GM12872 (cell line): Measurements from ENCODE around the gene NCAM2.

Source experiments
- TF ChIP-seq, protein P1 (sequence below): IDR thresholded peaks from 3 replicates; pipeline ENCODE4 v1.5.1; 2011; ENCODE audit warnings: low read depth, mild to moderate bottlenecking, low read length, moderate library complexity; ENCODE audit not compliant: insufficient read depth

The NCAM2 gene

DNA sequence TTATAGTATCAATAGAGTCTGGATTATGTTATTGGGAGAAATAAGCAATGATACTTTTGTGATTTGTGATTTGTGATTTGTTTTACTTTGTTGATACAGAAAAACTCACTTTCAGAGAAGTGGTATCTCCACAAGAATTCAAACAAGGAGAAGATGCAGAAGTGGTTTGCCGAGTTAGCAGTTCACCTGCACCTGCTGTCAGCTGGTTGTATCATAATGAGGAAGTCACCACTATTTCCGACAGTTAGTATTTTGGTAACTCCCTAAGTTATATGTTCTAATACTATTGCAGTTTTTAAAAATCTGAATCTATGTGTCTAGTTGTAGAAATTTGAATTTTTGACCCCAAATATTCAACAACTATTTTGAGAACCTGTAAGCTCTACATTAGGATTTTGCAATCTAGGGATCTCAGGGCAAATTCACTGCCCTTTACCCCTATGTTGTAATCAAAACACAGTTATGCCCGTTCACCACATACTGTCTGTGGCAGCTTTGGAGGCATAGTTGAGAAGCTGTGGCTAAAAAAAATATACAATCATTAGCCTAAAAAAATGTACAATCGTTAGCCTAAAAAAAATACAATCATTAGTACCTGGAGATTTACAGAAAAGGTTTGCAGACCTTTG lies 288.1 kb downstream of the NCAM2 start:
- TF ChIP-seq, protein P1, sequence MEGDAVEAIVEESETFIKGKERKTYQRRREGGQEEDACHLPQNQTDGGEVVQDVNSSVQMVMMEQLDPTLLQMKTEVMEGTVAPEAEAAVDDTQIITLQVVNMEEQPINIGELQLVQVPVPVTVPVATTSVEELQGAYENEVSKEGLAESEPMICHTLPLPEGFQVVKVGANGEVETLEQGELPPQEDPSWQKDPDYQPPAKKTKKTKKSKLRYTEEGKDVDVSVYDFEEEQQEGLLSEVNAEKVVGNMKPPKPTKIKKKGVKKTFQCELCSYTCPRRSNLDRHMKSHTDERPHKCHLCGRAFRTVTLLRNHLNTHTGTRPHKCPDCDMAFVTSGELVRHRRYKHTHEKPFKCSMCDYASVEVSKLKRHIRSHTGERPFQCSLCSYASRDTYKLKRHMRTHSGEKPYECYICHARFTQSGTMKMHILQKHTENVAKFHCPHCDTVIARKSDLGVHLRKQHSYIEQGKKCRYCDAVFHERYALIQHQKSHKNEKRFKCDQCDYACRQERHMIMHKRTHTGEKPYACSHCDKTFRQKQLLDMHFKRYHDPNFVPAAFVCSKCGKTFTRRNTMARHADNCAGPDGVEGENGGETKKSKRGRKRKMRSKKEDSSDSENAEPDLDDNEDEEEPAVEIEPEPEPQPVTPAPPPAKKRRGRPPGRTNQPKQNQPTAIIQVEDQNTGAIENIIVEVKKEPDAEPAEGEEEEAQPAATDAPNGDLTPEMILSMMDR = no peak

DNA sequence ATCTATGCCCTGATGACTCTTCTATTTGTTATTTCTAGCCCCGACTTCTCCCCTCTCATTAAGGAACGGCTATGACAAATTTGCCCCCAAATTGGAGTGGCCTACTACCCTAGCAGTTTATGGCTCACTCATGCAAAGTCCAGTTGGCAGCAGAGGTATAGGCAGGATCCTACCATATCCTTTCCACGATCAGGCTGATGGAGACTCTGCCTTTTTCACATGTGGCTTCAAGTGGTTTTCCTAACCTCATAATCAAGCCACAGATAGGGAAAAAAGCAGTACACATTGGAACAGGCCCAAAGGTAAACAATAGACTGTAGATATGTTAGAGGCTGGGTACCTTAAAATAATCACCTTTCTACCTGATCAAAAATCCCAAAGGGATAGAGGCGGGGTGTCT lies 292.5 kb downstream of the NCAM2 start:
- TF ChIP-seq, protein P1 = no peak

DNA sequence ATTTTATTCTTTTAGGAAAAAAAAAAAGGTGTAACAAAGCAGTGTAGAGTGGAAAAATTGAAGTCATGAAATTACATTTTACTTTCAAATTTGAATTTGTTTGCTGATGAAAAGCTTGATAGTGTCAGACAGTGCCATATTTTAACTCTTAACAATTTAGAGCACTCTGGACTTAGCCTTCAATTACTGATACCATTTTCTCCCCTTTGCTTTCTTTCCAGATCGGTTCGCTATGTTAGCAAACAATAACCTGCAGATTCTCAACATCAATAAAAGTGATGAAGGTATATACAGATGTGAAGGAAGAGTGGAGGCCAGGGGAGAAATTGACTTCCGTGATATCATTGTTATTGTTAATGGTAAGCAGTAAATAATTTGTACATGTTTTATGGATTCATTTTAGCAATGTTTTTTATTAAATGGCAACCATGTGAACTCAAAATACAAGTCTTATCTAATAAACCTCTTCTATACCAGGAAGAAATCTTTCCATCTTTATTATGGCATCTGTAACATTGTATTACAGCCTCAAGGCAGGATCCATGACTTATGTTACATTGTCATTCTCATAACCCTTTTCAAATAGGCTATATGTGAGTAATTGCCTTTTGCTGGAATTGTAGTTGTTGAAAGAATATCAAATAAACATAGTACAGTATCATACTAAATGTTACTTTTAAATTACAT lies 293.8 kb downstream of the NCAM2 start:
- TF ChIP-seq, protein P1 = no peak

DNA sequence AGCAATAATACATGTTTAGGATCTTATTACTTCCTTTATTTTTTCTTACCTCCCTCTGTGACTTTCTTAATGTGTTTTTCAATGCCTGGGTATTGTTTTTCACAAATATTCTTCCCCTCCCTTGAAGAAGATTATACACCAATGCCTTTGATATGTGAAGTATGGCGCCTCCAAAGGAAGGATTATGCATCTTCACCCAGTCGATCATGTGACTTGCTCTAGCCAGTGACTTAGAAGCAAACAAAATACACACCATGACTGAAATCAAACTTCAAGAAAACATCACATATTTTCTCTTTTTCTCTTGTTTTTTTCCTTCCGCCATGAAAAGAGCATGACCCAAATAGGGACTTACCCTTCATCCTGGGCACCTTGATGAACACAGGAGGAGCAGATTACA lies 297.1 kb downstream of the NCAM2 start:
- TF ChIP-seq, protein P1 = no peak

DNA sequence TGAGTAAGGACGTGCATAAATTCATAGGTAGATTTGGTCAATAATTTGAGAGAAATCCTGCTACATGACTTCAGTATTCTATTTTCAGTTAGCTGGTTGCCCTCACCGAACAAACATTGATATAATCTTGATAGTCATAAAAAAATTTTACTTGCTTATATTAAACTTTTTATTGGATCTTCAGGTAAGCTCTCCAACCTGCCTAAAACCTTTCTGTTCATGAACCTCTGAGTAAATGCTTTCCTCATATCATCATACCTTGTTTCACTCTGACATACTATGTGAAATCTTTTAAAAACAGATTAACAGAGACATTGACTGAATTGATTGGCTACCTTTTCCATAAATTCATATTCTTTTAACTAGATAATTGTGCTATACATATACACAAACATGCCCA lies 299.0 kb downstream of the NCAM2 start:
- TF ChIP-seq, protein P1 = no peak

DNA sequence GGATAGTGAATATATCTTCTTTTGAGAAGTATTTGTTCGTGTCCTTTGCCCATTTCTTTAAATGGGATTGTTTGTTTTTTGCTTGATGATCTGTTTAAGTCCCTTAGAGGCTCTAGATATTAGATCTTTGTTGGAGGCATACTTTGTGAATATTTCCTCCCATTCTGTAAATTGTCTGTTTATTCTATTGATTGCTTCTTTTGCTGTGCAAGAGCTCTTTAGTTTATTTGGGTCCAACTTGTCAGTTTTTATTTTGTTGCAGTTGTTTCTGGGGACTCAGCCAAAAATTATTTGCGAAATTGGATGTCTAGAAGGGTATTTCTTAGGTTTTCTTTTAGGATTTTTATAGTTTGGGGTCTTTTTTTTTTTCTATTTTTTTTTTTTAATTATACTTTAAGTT lies 302.8 kb downstream of the NCAM2 start:
- TF ChIP-seq, protein P1 = no peak

DNA sequence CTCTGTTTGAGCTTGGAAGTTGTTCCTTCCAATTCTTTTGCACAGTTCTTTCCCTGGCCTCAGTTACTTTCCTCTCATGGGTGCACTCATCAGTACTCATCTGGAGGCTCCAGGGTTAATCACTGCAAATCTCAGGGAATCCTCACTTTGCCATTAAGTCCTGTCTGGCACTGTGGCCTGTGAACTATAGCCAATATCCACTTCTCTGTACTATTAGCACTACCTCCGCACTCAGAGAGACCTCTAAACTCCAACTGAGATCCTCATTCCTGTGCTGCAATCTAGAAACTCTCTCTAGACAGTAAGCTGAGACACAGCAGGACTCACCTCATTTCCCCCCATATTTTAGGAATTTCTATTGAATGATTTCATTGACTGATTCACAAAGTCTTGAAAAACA lies 311.3 kb downstream of the NCAM2 start:
- TF ChIP-seq, protein P1 = no peak
